ENCODE measurements around the gene BRD9. TPM values are rescaled to one million over a fixed set of nuclear protein-coding genes. Genes with fewer than 3 reads are reported as not detected.
"Not testable (repeated sequence)": the region's sequence is repeated elsewhere in the genome, so short reads cannot be mapped to it uniquely, and the experiment has no call there.

Gene BRD9
- total RNA-seq, 1 donor from 2014 or later: 53.0 TPM

- not testable (repeated sequence) for H3K4me1 Mint-ChIP-seq (ENCODE audit: unreplicated experiment); H3K27ac Mint-ChIP-seq (ENCODE audit: unreplicated experiment); H3K4me3 Mint-ChIP-seq (ENCODE audit: unreplicated experiment); H3K9me3 Mint-ChIP-seq (ENCODE audit: unreplicated experiment); DNase-seq (ENCODE audit: low spot score)
- H3K36me3 Mint-ChIP-seq (ENCODE audit: low read depth, unreplicated experiment): peaks cover 11% of the 10 kb centered on the region
- H3K27me3 Mint-ChIP-seq (ENCODE audit: unreplicated experiment): peaks cover 19% of the 10 kb centered on the region
Measured at GRCh38 chr5:843371-843770, 49.2 kb downstream of the BRD9 start.

GRCh38 chr5:842402-843221 lies 50.0 kb downstream of the BRD9 start:
- peaks cover 19% of the 10 kb centered on the region for H3K27me3 Mint-ChIP-seq (ENCODE audit: unreplicated experiment)
- H3K4me3 Mint-ChIP-seq (ENCODE audit: unreplicated experiment); DNase-seq (ENCODE audit: low spot score); H3K9me3 Mint-ChIP-seq (ENCODE audit: unreplicated experiment); H3K27ac Mint-ChIP-seq (ENCODE audit: unreplicated experiment); H3K4me1 Mint-ChIP-seq (ENCODE audit: unreplicated experiment): not testable (repeated sequence)
- peaks cover 11% of the 10 kb centered on the region for H3K36me3 Mint-ChIP-seq (ENCODE audit: low read depth, unreplicated experiment)

- H3K27ac Mint-ChIP-seq (ENCODE audit: unreplicated experiment); H3K4me1 Mint-ChIP-seq (ENCODE audit: unreplicated experiment); H3K4me3 Mint-ChIP-seq (ENCODE audit: unreplicated experiment); DNase-seq (ENCODE audit: low spot score); H3K9me3 Mint-ChIP-seq (ENCODE audit: unreplicated experiment); H3K36me3 Mint-ChIP-seq (ENCODE audit: low read depth, unreplicated experiment): not testable (repeated sequence)
- peaks cover 18% of the 10 kb centered on the region for H3K27me3 Mint-ChIP-seq (ENCODE audit: unreplicated experiment)
Measured at GRCh38 chr5:841531-842401, 50.8 kb downstream of the BRD9 start.

DNA sequence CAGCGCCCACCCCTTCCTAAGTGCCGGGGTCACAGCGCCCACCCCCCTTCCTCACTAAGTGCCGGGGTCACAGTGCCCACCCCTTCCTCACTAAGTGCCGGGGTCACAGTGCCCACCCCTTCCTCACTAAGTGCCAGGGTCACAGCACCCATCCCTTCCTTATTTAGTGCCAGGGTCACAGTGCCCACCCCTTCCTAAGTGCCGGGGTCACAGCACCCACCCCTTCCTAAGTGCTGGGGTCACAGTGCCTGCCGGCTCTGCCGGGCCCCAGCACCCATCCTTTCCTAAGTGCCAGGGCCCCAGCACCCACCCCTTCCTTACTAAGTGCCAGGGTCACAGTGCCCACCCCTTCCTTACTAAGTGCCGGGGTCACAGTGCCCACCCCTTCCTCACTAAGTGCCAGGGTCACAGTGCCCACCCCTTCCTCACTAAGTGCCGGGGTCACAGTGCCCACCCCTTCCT lies 51.6 kb downstream of the BRD9 start:
- H3K4me1 Mint-ChIP-seq (ENCODE audit: unreplicated experiment); H3K27ac Mint-ChIP-seq (ENCODE audit: unreplicated experiment); H3K9me3 Mint-ChIP-seq (ENCODE audit: unreplicated experiment); H3K36me3 Mint-ChIP-seq (ENCODE audit: low read depth, unreplicated experiment); DNase-seq (ENCODE audit: low spot score); H3K4me3 Mint-ChIP-seq (ENCODE audit: unreplicated experiment): not testable (repeated sequence)
- H3K27me3 Mint-ChIP-seq (ENCODE audit: unreplicated experiment): peaks cover 13% of the 10 kb centered on the region

DNA sequence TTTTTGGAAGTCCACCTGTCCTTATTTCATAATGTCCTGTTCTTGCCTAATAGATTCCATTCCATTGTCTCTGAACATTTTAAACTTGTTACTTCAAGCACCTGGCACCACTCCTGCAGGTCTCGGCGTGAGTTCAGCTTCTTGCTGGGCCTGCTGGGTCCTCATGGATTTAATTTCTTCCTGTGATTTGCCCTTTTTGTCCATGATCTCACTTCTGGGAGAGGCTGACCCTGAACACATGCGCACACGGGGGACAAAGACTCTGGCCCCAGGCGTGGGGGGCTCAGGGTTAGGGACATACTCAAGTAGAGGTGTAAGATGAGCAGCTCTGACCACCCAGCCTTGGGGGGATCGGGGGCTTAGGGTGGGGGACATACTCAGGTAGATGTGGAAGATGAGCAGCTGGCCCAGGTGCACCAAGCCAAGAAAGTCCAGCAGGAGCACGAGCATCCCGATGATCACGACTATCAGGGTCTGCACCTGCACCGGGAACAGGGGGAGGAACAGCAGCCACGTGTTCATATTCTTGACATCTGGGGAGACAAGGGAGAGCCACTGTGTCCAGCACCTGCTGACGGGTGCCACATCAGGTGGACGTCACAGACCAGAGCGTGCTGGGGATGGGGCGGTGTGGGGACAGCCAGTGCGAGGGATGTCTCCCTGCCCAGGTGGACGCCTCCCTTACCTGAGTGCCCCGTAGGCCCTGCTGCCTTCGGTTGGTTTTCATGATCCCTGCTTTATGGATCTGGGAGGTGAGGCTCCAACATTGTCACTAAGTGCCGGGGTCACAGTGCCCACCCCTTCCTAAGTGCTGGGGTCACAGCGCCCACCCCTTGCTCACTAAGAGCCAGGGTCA lies 52.3 kb downstream of the BRD9 start:
- H3K27ac Mint-ChIP-seq (ENCODE audit: unreplicated experiment); H3K4me1 Mint-ChIP-seq (ENCODE audit: unreplicated experiment); DNase-seq (ENCODE audit: low spot score); H3K4me3 Mint-ChIP-seq (ENCODE audit: unreplicated experiment); H3K36me3 Mint-ChIP-seq (ENCODE audit: low read depth, unreplicated experiment); H3K9me3 Mint-ChIP-seq (ENCODE audit: unreplicated experiment): not testable (repeated sequence)
- peaks cover 13% of the 10 kb centered on the region for H3K27me3 Mint-ChIP-seq (ENCODE audit: unreplicated experiment)

- not testable (repeated sequence) for H3K27me3 Mint-ChIP-seq (ENCODE audit: unreplicated experiment); H3K9me3 Mint-ChIP-seq (ENCODE audit: unreplicated experiment); DNase-seq (ENCODE audit: low spot score); H3K27ac Mint-ChIP-seq (ENCODE audit: unreplicated experiment); H3K4me3 Mint-ChIP-seq (ENCODE audit: unreplicated experiment); H3K4me1 Mint-ChIP-seq (ENCODE audit: unreplicated experiment); H3K36me3 Mint-ChIP-seq (ENCODE audit: low read depth, unreplicated experiment)
Measured at GRCh38 chr5:838431-838851, 54.2 kb downstream of the BRD9 start.

DNA sequence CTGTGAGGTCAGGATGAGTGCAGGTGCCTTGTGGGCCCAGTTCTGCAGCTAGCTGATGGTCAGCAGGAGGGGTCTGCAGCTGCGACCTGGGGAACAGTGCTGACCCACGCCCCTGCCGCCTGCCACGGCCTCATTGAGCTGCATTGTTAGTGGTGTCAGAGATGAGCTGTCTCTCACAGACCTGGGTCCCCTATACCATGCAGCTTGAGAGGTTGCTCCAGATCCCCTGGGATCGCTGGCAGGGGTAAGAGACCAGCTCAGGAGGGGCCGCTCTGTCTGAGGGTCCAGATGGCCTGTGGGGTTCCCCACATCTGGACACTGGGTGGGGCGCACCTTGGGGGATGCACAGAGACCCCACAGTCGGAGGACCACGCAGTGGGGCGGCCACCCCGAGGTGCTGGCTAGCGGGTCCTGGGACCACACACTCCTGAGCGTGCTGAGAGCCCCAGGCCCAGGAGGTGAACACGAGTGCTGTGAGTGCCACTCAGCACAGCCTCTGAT lies 54.9 kb downstream of the BRD9 start:
- H3K4me1 Mint-ChIP-seq (ENCODE audit: unreplicated experiment); H3K9me3 Mint-ChIP-seq (ENCODE audit: unreplicated experiment); H3K27ac Mint-ChIP-seq (ENCODE audit: unreplicated experiment); H3K36me3 Mint-ChIP-seq (ENCODE audit: low read depth, unreplicated experiment); H3K27me3 Mint-ChIP-seq (ENCODE audit: unreplicated experiment); H3K4me3 Mint-ChIP-seq (ENCODE audit: unreplicated experiment); DNase-seq (ENCODE audit: low spot score): not testable (repeated sequence)

DNA sequence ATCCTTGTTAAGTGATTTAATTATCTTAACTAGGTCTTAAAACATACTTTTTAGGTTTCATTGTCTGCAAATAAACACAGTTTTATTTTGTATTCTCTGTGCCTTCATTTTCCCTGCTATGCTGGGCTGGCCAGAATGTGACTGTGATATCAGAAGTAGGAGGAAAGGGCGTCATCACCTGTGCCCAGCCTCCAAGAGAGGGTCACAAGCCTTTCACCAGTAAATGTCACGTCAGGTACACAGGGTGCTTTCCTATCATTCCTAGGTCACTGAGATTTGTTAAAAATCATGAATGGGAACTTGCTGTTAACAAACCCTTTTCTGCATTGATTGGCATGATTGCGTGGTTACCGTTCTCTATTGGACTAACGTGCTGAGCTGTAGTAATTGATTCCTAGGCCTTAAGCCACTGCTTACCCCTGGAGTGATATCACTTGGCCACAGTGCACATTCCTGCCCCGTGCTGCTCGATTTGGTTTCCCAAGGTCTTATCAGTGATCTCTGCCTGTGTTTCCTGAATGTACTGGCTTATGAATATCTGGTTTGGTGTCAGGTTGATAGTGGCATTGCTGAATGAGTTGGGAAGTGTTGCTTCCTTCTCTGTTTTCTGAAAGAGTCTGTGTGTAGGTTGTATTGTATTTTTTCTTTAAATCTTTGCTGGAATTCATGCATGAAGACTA lies 56.5 kb downstream of the BRD9 start:
- H3K4me1 Mint-ChIP-seq (ENCODE audit: unreplicated experiment); DNase-seq (ENCODE audit: low spot score); H3K36me3 Mint-ChIP-seq (ENCODE audit: low read depth, unreplicated experiment); H3K9me3 Mint-ChIP-seq (ENCODE audit: unreplicated experiment); H3K4me3 Mint-ChIP-seq (ENCODE audit: unreplicated experiment); H3K27me3 Mint-ChIP-seq (ENCODE audit: unreplicated experiment); H3K27ac Mint-ChIP-seq (ENCODE audit: unreplicated experiment): not testable (repeated sequence)

DNA sequence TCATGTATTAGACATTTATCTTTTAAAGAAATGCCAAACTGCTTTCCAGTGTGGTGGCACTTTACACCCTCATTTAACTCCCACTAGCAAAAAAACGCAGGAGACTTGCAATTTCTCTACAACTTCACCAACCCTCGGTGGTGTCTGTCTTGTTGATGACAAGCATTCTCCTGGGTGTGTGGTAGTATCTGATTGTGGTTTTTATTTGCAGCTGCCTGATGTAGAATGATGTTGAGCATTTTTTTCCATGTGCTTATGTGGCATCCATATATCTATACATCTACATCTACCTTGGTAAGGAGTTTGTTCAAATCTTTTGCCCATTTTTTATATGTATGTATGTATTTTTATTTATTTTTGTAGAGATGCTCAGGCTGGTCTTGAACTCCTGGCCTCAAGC lies 58.6 kb downstream of the BRD9 start:
- H3K27me3 Mint-ChIP-seq (ENCODE audit: unreplicated experiment); H3K9me3 Mint-ChIP-seq (ENCODE audit: unreplicated experiment); H3K27ac Mint-ChIP-seq (ENCODE audit: unreplicated experiment); DNase-seq (ENCODE audit: low spot score); H3K36me3 Mint-ChIP-seq (ENCODE audit: low read depth, unreplicated experiment); H3K4me3 Mint-ChIP-seq (ENCODE audit: unreplicated experiment): not testable (repeated sequence)
- peaks cover 11% of the 10 kb centered on the region for H3K4me1 Mint-ChIP-seq (ENCODE audit: unreplicated experiment)

GRCh38 chr5:828194-828593 lies 64.4 kb downstream of the BRD9 start:
- H3K9me3 Mint-ChIP-seq (ENCODE audit: unreplicated experiment); H3K4me1 Mint-ChIP-seq (ENCODE audit: unreplicated experiment); DNase-seq (ENCODE audit: low spot score); H3K4me3 Mint-ChIP-seq (ENCODE audit: unreplicated experiment); H3K27me3 Mint-ChIP-seq (ENCODE audit: unreplicated experiment); H3K27ac Mint-ChIP-seq (ENCODE audit: unreplicated experiment): not testable (repeated sequence)
- H3K36me3 Mint-ChIP-seq (ENCODE audit: low read depth, unreplicated experiment): peaks cover 11% of the 10 kb centered on the region

DNA sequence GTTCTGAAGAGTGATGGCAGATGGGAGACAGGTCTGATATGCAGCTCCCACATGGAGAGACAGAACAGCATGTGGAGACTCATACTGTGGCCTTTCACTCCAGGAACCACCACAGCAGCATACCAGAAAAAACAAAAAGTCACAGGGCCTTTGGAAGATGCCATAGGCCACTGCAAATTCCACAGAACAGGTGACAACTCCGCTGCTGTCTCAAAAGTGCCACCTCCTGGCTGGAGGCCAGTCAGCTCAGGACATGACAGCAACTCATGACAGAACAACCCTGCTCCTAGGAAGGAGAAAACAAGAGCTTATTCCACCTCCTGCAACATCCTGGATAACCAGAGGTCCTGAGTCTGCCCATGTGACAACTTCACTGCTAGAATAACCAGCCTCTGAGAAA lies 67.1 kb downstream of the BRD9 start:
- peaks cover 19% of the 10 kb centered on the region for H3K36me3 Mint-ChIP-seq (ENCODE audit: low read depth, unreplicated experiment)
- not testable (repeated sequence) for H3K4me1 Mint-ChIP-seq (ENCODE audit: unreplicated experiment); H3K9me3 Mint-ChIP-seq (ENCODE audit: unreplicated experiment); H3K27ac Mint-ChIP-seq (ENCODE audit: unreplicated experiment); H3K27me3 Mint-ChIP-seq (ENCODE audit: unreplicated experiment); DNase-seq (ENCODE audit: low spot score); H3K4me3 Mint-ChIP-seq (ENCODE audit: unreplicated experiment)
